D721Med (cell line): ENCODE results near the gene SLC22A3.
"Not testable (repeated sequence)": the region's sequence is repeated elsewhere in the genome, so short reads cannot be mapped to it uniquely, and the experiment has no call there.

Experiments used
- DNase-seq: peaks from one replicate; pipeline ENCODE4 v3.0.0; 2011; ENCODE audit warnings: low spot score; ENCODE audit not compliant: insufficient read length
- FAIRE-seq: peaks from 2 replicates; lab custom pipeline; 2011; peaks lifted over from hg19 to GRCh38; lab: Jason Lieb, UNC
- TF ChIP-seq, protein P1 (sequence below): IDR thresholded peaks from 2 replicates; pipeline ENCODE4 v1.5.1; 2012; ENCODE audit warnings: mild to moderate bottlenecking, control low read depth; ENCODE audit not compliant: insufficient read depth; ENCODE audit errors: missing control alignments

Gene SLC22A3

DNA sequence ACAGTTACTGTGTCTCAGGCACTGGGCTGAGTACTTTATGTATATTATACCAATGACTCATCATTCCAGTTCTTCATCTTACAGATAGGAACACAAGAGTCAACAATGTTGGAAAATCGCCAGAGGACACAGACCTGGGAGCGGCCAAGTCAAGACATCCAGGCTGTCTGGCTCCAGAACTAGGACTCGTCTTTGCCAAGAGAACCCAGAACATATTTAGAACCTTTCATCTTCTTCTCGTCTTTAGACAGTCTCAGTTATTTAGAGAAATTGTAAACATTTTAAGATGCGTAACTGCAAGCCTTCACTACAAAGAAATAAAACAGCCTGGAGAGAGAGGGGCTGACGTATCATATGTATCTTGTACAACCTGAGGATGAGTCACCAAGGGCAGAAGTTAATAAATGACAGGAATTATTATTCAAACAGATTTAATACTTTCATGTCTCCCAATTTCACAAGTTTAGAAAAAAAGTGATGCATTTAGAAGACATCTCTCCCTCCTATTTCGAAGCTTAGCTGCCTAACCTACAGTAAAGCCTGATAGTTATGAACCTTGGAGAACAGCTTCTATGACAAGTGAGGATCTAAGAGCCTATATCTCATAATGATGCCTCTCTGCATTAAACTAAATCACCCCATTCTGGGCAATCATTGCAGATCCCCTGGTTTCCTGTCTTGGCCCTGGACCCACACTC lies 43.4 kb downstream of the SLC22A3 start:
- TF ChIP-seq, protein P1, sequence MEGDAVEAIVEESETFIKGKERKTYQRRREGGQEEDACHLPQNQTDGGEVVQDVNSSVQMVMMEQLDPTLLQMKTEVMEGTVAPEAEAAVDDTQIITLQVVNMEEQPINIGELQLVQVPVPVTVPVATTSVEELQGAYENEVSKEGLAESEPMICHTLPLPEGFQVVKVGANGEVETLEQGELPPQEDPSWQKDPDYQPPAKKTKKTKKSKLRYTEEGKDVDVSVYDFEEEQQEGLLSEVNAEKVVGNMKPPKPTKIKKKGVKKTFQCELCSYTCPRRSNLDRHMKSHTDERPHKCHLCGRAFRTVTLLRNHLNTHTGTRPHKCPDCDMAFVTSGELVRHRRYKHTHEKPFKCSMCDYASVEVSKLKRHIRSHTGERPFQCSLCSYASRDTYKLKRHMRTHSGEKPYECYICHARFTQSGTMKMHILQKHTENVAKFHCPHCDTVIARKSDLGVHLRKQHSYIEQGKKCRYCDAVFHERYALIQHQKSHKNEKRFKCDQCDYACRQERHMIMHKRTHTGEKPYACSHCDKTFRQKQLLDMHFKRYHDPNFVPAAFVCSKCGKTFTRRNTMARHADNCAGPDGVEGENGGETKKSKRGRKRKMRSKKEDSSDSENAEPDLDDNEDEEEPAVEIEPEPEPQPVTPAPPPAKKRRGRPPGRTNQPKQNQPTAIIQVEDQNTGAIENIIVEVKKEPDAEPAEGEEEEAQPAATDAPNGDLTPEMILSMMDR: no peak
- DNase-seq (no peak), FAIRE-seq (no peak)

DNA sequence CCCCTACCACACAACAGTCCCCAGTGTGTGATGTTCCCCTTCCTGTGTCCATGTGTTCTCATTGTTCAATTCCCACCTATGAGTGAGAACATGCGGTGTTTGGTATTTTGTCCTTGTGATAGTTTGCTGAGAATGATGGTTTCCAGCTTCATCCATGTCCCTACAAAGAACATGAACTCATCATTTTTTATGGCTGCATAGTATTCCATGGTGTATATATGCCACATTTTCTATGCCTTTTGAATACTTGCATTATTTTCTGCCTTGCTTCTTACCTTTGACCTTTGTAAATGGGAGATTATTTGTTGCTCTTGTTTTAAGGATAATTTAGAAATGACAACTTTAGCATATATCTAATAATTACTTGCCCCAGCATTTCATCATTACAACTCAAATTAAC lies 45.3 kb downstream of the SLC22A3 start:
- FAIRE-seq, DNase-seq: not testable (repeated sequence)

DNA sequence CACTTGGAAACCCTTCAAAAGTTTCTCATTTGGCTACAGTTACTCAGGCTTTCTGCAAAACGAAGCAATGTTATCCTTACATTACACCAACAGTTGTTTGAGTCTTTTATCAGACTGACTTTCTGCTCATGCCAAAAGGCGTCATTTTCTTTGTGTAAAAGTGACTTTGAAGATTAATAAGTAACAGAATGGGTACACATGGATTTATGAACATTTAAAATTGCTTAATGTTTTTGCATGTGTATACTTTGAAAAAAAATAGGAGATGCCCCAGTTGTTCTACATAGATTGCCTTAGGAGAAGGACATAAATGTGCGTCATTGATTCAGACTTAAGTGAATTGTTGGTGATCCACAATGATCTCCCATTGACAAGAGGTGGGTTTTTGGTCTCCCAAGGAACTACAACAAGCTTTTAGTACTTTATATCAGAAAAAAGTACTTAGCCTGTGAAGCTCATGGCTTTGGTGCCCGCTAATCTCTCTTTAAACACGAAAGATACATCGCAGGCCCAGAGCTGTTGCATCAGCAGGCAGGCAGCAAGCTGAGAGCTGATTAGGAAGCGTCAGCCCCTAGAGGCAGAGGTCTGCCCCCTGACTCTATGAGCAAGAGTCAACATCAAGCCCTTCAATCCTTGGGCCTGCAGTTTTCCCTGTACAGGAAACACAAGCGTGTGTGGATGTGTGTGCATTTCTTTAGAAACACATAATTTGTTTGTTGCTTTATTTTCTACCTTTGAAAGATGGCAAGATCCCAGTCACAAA lies 45.9 kb downstream of the SLC22A3 start:
- no peak for FAIRE-seq
- DNase-seq: no peak
- TF ChIP-seq, protein P1: no peak

DNA sequence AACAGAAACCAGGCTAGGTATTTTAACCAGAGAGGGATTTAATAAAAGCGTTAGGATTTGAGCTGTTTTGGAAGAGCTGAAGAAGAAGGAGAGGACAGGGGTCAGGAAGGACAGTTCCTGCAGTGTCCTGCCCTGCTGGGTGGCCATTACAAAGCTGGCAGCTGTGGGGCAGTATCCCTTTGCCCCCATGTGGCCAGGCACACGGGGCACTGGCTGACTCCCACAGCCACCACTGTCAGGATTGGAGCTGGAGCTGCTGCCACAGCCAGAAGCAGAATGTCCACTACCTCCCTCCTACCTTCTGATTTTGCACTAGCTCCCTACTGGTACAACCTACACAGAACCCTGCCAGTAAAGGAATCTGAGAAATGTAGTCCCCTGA lies 46.5 kb downstream of the SLC22A3 start:
- FAIRE-seq (no peak), DNase-seq (no peak)
- TF ChIP-seq, protein P1: no peak

DNA sequence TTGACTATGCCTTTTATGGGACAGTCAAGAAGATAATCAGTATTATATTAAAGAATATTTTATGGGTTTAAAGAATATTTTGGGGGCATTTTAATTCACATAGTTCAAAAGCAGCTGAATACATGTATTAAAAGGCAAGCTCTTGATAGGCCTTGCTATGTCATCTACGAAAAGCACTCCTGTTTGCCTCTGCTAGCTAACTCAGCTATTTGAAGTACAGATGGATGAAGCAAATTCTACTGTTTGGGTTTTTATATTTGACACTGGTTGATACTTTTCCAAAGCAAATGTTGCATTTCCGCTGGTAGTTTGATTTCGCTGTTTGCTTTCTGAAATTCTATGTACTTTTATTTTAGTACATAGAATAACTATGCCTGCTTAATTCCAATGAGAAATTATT lies 47.0 kb downstream of the SLC22A3 start:
- FAIRE-seq: no peak
- no peak for DNase-seq
- TF ChIP-seq, protein P1: no peak

DNA sequence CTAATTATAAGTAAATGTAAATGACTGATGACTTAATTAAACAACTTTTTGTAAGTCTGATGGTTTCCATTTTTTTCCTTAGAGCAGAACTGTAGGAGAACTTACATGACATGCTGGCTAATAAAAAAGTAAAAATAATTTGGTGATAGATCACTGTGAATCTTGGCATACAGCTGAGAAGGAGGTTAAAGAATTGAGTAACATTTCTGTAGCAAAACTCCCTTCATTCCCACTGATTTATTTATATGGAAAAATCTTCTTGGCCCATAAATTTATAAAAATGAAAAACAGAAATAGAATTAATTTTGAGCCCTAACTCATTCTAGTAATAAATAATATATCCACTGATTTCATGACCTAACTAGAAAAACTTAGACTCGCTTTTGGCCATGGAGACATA lies 48.1 kb downstream of the SLC22A3 start:
- TF ChIP-seq, protein P1: no peak
- no peak for DNase-seq
- FAIRE-seq: no peak

DNA sequence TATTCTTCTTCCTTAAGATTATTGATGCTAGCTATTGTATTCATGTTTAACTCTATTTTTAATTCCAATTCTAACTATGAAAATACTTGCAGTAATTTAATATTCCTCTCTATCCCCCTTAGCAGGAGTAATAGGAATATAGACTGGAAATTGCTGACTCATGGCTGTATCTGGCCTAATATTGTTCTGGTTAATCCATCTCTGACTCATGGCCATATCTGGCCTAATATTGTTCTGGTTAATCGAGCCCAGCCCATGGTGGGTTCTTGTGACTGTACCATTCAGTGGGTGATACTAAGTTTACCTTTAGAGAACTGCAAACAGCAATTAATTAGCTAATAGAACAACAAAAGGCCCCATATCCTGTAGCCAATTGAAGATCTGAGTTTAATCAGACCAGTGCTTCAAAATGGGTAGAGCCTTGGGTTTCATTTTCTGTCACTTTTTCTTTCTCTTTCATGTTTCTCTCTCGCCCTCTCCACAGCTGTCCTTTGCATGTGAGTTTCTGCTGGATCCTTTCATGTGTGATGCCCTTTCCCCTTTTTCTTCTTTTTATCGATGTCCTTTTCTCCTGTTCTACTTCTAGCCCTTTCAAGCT lies 50.6 kb downstream of the SLC22A3 start:
- no peak for FAIRE-seq
- TF ChIP-seq, protein P1: no peak
- no peak for DNase-seq
